ENCODE results near the gene CCR3. TPM values are rescaled to one million over a fixed set of nuclear protein-coding genes. Genes with fewer than 3 reads are reported as not detected.

Gene CCR3
- total RNA-seq, 4 donors from 2014 or later, result not detected

DNA sequence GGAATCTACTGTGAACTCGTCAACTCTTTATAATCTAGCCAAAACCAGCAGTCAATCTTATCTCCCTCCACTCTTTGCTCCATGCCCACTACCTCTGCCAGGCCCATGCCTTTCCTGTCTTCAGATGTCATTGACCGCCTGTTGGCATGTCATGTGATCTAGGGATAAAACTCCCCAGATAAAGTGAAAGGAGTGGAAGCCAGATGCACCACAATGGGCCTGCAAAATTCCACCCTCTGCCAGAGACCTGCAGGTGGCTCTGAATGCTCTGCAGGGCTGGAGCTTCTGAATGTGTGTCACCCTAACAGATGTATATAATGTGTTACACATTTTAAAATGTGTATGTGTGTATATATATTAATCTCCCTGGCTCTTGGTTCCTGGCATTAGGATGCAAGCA lies 2.3 kb upstream of the CCR3 start:
- Histone ChIP-seq H3K9me3 (no peaks in the 10 kb centered on the region), H3K27me3 (no peaks in the 10 kb centered on the region), H3K36me3 (no peaks in the 10 kb centered on the region), H3K27ac (no peak overlapping the region), H3K4me1 (peaks cover 0 to 7% (median 0%) of the 10 kb centered on the region in 4 donors), H3K4me3 (no peak overlapping the region)
- TF ChIP-seq, protein P1, sequence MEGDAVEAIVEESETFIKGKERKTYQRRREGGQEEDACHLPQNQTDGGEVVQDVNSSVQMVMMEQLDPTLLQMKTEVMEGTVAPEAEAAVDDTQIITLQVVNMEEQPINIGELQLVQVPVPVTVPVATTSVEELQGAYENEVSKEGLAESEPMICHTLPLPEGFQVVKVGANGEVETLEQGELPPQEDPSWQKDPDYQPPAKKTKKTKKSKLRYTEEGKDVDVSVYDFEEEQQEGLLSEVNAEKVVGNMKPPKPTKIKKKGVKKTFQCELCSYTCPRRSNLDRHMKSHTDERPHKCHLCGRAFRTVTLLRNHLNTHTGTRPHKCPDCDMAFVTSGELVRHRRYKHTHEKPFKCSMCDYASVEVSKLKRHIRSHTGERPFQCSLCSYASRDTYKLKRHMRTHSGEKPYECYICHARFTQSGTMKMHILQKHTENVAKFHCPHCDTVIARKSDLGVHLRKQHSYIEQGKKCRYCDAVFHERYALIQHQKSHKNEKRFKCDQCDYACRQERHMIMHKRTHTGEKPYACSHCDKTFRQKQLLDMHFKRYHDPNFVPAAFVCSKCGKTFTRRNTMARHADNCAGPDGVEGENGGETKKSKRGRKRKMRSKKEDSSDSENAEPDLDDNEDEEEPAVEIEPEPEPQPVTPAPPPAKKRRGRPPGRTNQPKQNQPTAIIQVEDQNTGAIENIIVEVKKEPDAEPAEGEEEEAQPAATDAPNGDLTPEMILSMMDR (IDR thresholded peaks at IDR 0.05), result no peak
- TF ChIP-seq EP300 (IDR thresholded peaks at IDR 0.05), result no peak
- no peak for TF ChIP-seq POLR2A (IDR thresholded peaks at IDR 0.05)
- DNase-seq (ENCODE audit: low spot score in 2 of 2), result no peak
- 78 to 82% methylated on average over 2 of the region's 2 CpGs for WGBS, 2 donors

DNA sequence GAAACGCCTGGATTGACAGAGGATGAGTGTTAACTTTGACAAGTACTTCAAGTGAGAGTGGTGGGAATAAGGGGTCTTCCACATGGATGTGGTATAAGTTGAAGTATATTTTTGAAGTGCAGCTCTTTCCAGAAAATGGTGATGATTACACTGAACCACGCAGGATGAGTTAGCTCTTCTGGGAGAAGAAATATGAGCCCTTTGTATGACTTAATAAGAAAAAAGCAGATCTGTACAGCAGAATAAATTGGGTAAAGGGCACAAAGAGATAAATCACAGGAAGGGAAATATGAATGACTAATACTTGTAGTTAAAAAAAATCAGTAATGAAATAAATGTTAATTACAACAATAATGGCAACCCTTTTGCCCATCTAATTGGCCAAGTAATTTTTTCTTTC lies 1.3 kb downstream of the CCR3 start:
- no peak for DNase-seq (ENCODE audit: low spot score in 2 of 2)
- Histone ChIP-seq H3K4me1 (peaks cover 0 to 7% (median 0%) of the 10 kb centered on the region in 4 donors), H3K27me3 (no peaks in the 10 kb centered on the region), H3K9me3 (no peaks in the 10 kb centered on the region), H3K4me3 (no peak overlapping the region), H3K27ac (no peak overlapping the region), H3K36me3 (no peaks in the 10 kb centered on the region)
- WGBS, 2 donors, result 62 to 70% methylated on average over 2 of the region's 2 CpGs
- TF ChIP-seq, protein P1 (IDR thresholded peaks at IDR 0.05), result no peak
- TF ChIP-seq EP300 (IDR thresholded peaks at IDR 0.05) (no peak), POLR2A (IDR thresholded peaks at IDR 0.05) (no peak)

DNA sequence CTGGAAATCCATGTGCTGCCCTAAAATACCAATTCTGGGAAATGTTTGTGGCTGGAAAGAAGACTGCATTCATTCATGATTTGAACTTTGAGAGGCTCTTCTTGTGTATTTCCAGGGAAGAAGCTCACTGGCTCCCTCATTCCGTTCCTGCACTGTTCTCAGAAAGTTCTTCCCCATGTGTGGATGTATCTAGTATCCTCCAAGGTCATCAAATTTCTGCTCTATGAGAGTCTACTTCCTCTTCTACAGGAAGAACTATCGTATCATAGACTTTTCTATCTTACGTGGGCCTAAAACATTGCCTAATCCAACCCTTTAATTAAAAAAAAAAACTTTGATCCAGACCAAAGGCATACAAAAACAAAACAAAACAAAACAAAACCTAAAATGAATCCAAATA lies 2.9 kb downstream of the CCR3 start:
- peaks cover 0 to 7% (median 0%) of the 10 kb centered on the region in 4 donors for H3K4me1 ChIP-seq
- no peaks in the 10 kb centered on the region for H3K36me3 ChIP-seq
- 67 to 70% methylated on average over 3 of the region's 3 CpGs for WGBS, 2 donors
- no peak overlapping the region for H3K27ac ChIP-seq
- H3K27me3 ChIP-seq, result no peaks in the 10 kb centered on the region
- H3K4me3 ChIP-seq, result no peak overlapping the region
- DNase-seq (ENCODE audit: low spot score in 2 of 2), result no peak
- H3K9me3 ChIP-seq, result no peaks in the 10 kb centered on the region
- TF ChIP-seq EP300 (IDR thresholded peaks at IDR 0.05), result no peak
- TF ChIP-seq, protein P1 (IDR thresholded peaks at IDR 0.05), result no peak
- TF ChIP-seq POLR2A (IDR thresholded peaks at IDR 0.05), result no peak

DNA sequence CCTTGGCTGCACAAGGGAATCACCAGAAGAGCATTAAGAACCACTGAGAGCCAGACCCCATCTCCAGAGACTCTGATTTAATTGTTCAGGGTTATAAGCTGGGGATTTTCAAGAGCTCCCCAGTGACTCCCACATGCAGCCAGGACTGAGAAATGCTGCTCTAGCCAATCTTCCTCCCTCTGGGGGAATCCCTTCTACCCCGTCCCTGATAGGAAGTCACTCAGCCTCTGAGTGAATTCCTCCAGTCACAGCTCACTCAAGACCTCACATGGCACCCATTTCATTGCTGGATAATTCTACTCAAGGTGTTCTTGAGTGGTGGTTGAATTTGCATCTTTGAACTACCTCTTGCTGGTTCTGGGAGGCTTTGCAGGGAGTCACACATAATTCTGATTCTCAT lies 10.7 kb downstream of the CCR3 start:
- Histone ChIP-seq H3K4me1 (no peaks in the 10 kb centered on the region), H3K27me3 (no peaks in the 10 kb centered on the region), H3K36me3 (no peaks in the 10 kb centered on the region), H3K27ac (no peak overlapping the region), H3K4me3 (no peak overlapping the region), H3K9me3 (no peaks in the 10 kb centered on the region)
- no peak for TF ChIP-seq EP300 (IDR thresholded peaks at IDR 0.05)
- TF ChIP-seq, protein P1 (IDR thresholded peaks at IDR 0.05), result no peak
- no peak for TF ChIP-seq POLR2A (IDR thresholded peaks at IDR 0.05)
- no peak for DNase-seq (ENCODE audit: low spot score in 2 of 2)
- 60 to 82% methylated on average over 1 of the region's 1 CpG for WGBS, 2 donors

DNA sequence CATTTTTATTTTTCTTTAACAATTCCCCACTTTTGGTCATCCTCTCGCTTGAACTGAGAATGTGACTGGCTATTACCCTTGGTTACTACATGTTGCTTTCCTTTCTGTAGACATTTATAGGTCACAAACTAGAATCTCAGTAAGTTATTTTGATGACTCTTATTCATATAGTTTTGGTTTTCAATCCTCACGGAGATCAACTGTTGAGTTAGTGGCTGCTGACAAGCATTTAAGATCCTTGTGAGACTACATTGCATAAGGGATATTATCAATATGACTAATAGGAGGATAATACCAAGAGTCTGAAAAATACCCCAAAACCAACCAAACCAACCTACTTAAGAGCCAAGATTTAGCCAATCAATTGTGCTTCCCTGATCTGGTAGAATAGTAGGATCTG lies 16.3 kb downstream of the CCR3 start:
- TF ChIP-seq POLR2A (IDR thresholded peaks at IDR 0.05), result no peak
- TF ChIP-seq, protein P1 (IDR thresholded peaks at IDR 0.05), result no peak
- TF ChIP-seq EP300 (IDR thresholded peaks at IDR 0.05), result no peak
- H3K36me3 ChIP-seq, result no peaks in the 10 kb centered on the region
- H3K27ac ChIP-seq, result no peak overlapping the region
- H3K9me3 ChIP-seq, result no peaks in the 10 kb centered on the region
- H3K4me1 ChIP-seq, result no peaks in the 10 kb centered on the region
- WGBS, 2 donors, result 91 to 92% methylated on average over 2 of the region's 2 CpGs
- no peak for DNase-seq (ENCODE audit: low spot score in 2 of 2)
- H3K4me3 ChIP-seq, result no peak overlapping the region
- H3K27me3 ChIP-seq, result no peaks in the 10 kb centered on the region

Data from tibial nerve (tissue), 4 donors.